NCI-H82 treated with DMSO at 0.1 percent for 48 hours (cell line): Measurements from ENCODE around the gene GTPBP6.

Experiments
- DNase-seq: peaks from one replicate; lab custom pipeline; 2025; ENCODE audit not compliant: unreplicated experiment; lab: John Stamatoyannopoulos, UW

GTPBP6 gene

GRCh38 chrX:318739-319578 lies at the start of gene GTPBP6:
Gene GTPBP6, minus strand, starts transcription at chrX:318796. Its CDS starts 9 bp downstream, at chrX:318787.
- no peak for DNase-seq

- DNase-seq: no peak
Measured at GRCh38 chrX:367866-368265, 49.3 kb upstream of the GTPBP6 start.

GRCh38 chrX:367349-367748 lies 48.8 kb upstream of the GTPBP6 start:
- DNase-seq: no peak

GRCh38 chrX:363621-364375 lies 45.2 kb upstream of the GTPBP6 start:
- DNase-seq: no peak

GRCh38 chrX:362937-363620 lies 44.5 kb upstream of the GTPBP6 start:
- DNase-seq: no peak

GRCh38 chrX:362351-362750 lies 43.8 kb upstream of the GTPBP6 start:
- DNase-seq: no peak

GRCh38 chrX:361231-362145 lies 42.9 kb upstream of the GTPBP6 start:
- DNase-seq: no peak

GRCh38 chrX:360496-361150 lies 42.0 kb upstream of the GTPBP6 start:
- no peak for DNase-seq

GRCh38 chrX:358651-359143 lies 40.1 kb upstream of the GTPBP6 start:
- no peak for DNase-seq

GRCh38 chrX:357693-358471 lies 39.3 kb upstream of the GTPBP6 start:
- no peak for DNase-seq

GRCh38 chrX:357035-357692 lies 38.6 kb upstream of the GTPBP6 start:
- DNase-seq: no peak

GRCh38 chrX:356385-357034 lies 37.9 kb upstream of the GTPBP6 start:
- no peak for DNase-seq

- no peak for DNase-seq
Measured at GRCh38 chrX:355329-356050, 36.9 kb upstream of the GTPBP6 start.

- DNase-seq: no peak
Measured at GRCh38 chrX:353566-354535, 35.3 kb upstream of the GTPBP6 start.

GRCh38 chrX:352582-353314 lies 34.2 kb upstream of the GTPBP6 start:
- DNase-seq: no peak

GRCh38 chrX:352181-352580 lies 33.6 kb upstream of the GTPBP6 start:
- no peak for DNase-seq
